PC-9 (cell line): ENCODE results near the gene NT5C2. TPM values are rescaled to one million over a fixed set of nuclear protein-coding genes. Genes with fewer than 3 reads are reported as not detected.

Experiments used
- BruUV-seq: library from RNA; stranded (reverse); fragments of 400-500 nt; replicated peaks from 2 replicates; lab custom pipeline; 2021; lab: Mats Ljungman, UMichigan
- CTCF ChIA-PET: fragments of 300-600 bp; sonication (Branson Sonifier 250); formaldehyde crosslinking; loops from one replicate; lab custom pipeline; 2022; ENCODE audit warnings: antibody characterized with exemption; lab: Charles Lee
- POLR2A ChIA-PET: fragments of 300-600 bp; sonication (Branson Sonifier 250); formaldehyde crosslinking; loops from one replicate; lab custom pipeline; 2022; ENCODE audit warnings: antibody characterized with exemption; ENCODE audit not compliant: unreplicated experiment; lab: Charles Lee
- DNase-seq, 2 experiments: peaks; one replicate each; pipeline versions ENCODE4 v3.0.0 to v3.0.0-alpha.2; 2015 to 2022; ENCODE audit warnings: mixed read lengths in 1 of 2
- H2AFZ ChIP-seq: fragments of 200-600 bp; sonication (generic); 2 replicates; pipeline ENCODE4 v1.8.1; 2017; ENCODE audit warnings: antibody characterized with exemption
- H3F3A ChIP-seq: fragments of 200-600 bp; sonication (generic); 2 replicates; pipeline ENCODE4 v1.8.1; 2017; ENCODE audit warnings: antibody characterized with exemption, mild to moderate bottlenecking, low read depth; ENCODE audit not compliant: insufficient read depth
- H3K27ac ChIP-seq: fragments of 200-600 bp; sonication (generic); 2 replicates; pipeline ENCODE4 v1.6.1; 2016; ENCODE audit warnings: mixed run types
- H3K27me3 ChIP-seq: fragments of 200-600 bp; sonication (generic); 2 replicates; pipeline ENCODE4 v1.6.1; 2016; ENCODE audit warnings: low read depth, mixed run types; ENCODE audit not compliant: insufficient read depth
- H3K36me3 ChIP-seq: fragments of 200-600 bp; sonication (generic); 2 replicates; pipeline ENCODE4 v1.6.1; 2016; ENCODE audit warnings: low read depth, mixed run types
- H3K4me1 ChIP-seq: fragments of 200-600 bp; sonication (generic); replicated peaks from 2 replicates; pipeline ENCODE4 v1.6.1; 2016; ENCODE audit warnings: mixed run types; ENCODE audit not compliant: insufficient read depth
- H3K4me2 ChIP-seq: fragments of 200-600 bp; sonication (generic); 2 replicates; pipeline ENCODE4 v1.6.1; 2017; ENCODE audit warnings: mixed run types
- H3K4me3 ChIP-seq: fragments of 200-600 bp; sonication (generic); 2 replicates; pipeline ENCODE4 v1.6.1; 2016; ENCODE audit warnings: mixed run types
- H3K79me2 ChIP-seq: fragments of 200-600 bp; sonication (generic); 2 replicates; pipeline ENCODE4 v1.6.1; 2017; ENCODE audit warnings: low read depth, mixed run types
- H3K9me2 ChIP-seq: fragments of 200-600 bp; sonication (generic); 2 replicates; pipeline ENCODE4 v1.8.1; 2017; ENCODE audit warnings: mild to moderate bottlenecking; ENCODE audit not compliant: insufficient read depth
- H3K9me3 ChIP-seq: fragments of 200-600 bp; sonication (generic); 2 replicates; pipeline ENCODE4 v1.8.1; 2016; ENCODE audit warnings: low read depth; ENCODE audit not compliant: insufficient read depth
- H4K20me1 ChIP-seq: fragments of 200-600 bp; sonication (generic); 2 replicates; pipeline ENCODE4 v1.8.1; 2017; ENCODE audit not compliant: insufficient read depth
- CTCF ChIP-seq: fragments of 200-600 bp; sonication (generic); conservative IDR thresholded peaks from 2 replicates; pipeline ENCODE4 v1.6.1; 2017; ENCODE audit warnings: mixed run types, antibody characterized with exemption, mild to moderate bottlenecking, moderate library complexity
- EZH2 ChIP-seq: fragments of 200-600 bp; sonication (generic); IDR thresholded peaks from 2 replicates; pipeline ENCODE4 v1.8.0; 2017; ENCODE audit warnings: antibody characterized with exemption, low read depth
- intact Hi-C: fragments of 100-400 bp; cut with micrococcal nuclease; formaldehyde crosslinking; loops from one replicate; pipeline ENCODE4 v1.10.0; 2022; ENCODE audit not compliant: unreplicated experiment
- total RNA-seq: library from RNA; stranded (reverse); gene quantifications from 2 replicates; pipeline ENCODE4 v1.2.3, GENCODE V29; 2021

Gene NT5C2
- total RNA-seq, 1 experiment from 2014 or later, result 67.9 TPM

GRCh38 chr10:103045961-103046360 lies 147.1 kb downstream of the NT5C2 start:
- no TSS peak for BruUV-seq
- intact Hi-C loops, result no loop called here
- POLR2A ChIA-PET, result no interaction called here

DNA sequence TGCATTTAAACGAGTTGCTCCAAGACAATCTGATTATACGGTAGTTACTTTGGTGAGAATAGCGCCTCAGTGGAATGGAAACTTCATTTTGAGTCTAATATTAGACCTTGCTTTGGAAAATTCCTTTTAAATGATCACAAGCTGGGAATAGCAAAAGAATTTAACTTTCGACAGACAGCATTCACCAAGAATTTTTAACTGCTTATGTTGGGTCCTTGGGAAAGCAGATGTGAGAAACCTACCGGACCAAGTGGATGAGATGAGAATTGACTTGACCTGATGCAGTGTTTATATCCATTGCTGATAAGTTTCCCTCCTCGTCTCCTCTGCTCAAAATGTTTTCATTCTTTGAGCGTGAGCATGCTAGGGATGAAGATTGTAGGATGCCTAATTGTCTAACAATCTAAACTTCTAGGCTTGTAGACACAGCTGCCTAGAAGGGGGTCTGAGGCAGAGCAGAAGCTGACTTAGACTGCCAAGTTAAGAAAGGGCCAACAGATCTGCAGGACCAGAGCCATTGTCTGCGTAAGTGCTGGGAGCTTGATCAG lies 148.1 kb downstream of the NT5C2 start:
- TF ChIP-seq EZH2 (no peak), CTCF (no peak)

More at GRCh38 chr10:103045961-103046360, 147.1 kb downstream of the NT5C2 start:
- no peaks in the 10 kb centered on the region for H3F3A ChIP-seq
- H3K9me3 ChIP-seq, result no peaks in the 10 kb centered on the region
- H2AFZ ChIP-seq, result no peak overlapping the region
- no peaks in the 10 kb centered on the region for H3K79me2 ChIP-seq
- H3K36me3 ChIP-seq, result no peaks in the 10 kb centered on the region
- H3K27ac ChIP-seq, result no peak overlapping the region
- TF ChIP-seq EZH2 (no peak), CTCF (no peak)
- H3K4me3 ChIP-seq, result no peak overlapping the region
- no peaks in the 10 kb centered on the region for H3K4me1 ChIP-seq
- H3K27me3 ChIP-seq, result no peaks in the 10 kb centered on the region
- no peak overlapping the region for H3K4me2 ChIP-seq
- CTCF ChIA-PET, result no interaction called here
- no peaks in the 10 kb centered on the region for H3K9me2 ChIP-seq
- no peaks in the 10 kb centered on the region for H4K20me1 ChIP-seq
- DNase-seq, result no peak

GRCh38 chr10:103042908-103043307 lies 150.2 kb downstream of the NT5C2 start:
- no peaks in the 10 kb centered on the region for H3K36me3 ChIP-seq
- no peaks in the 10 kb centered on the region for H4K20me1 ChIP-seq
- no peaks in the 10 kb centered on the region for H3K79me2 ChIP-seq
- no peak overlapping the region for H3K4me2 ChIP-seq
- BruUV-seq, result no TSS peak
- POLR2A ChIA-PET, result no interaction called here
- no peak overlapping the region for H3K4me3 ChIP-seq
- CTCF ChIA-PET, result interaction anchor here (0.6 kb wide), 1 partner anchor 77 kb away, joined by 4 read pairs; no protein-coding TSS in a partner anchor
- no peak for DNase-seq
- no peaks in the 10 kb centered on the region for H3K9me3 ChIP-seq
- H3K4me1 ChIP-seq, result no peaks in the 10 kb centered on the region
- H3K27me3 ChIP-seq, result no peaks in the 10 kb centered on the region
- no peak overlapping the region for H3K27ac ChIP-seq
- intact Hi-C loops, result no loop called here
- TF ChIP-seq EZH2, result no peak
- no peak for TF ChIP-seq CTCF
- no peak overlapping the region for H2AFZ ChIP-seq
- no peaks in the 10 kb centered on the region for H3F3A ChIP-seq
- no peaks in the 10 kb centered on the region for H3K9me2 ChIP-seq

More for the DNA sequence above, 148.1 kb downstream of the NT5C2 start:
- BruUV-seq, result no TSS peak
- Histone ChIP-seq H3K27me3 (no peaks in the 10 kb centered on the region), H3K36me3 (no peaks in the 10 kb centered on the region), H3K27ac (no peak overlapping the region), H3K9me2 (no peaks in the 10 kb centered on the region), H3K4me1 (no peaks in the 10 kb centered on the region), H4K20me1 (no peaks in the 10 kb centered on the region), H2AFZ (no peak overlapping the region), H3K79me2 (no peaks in the 10 kb centered on the region), H3K4me2 (no peak overlapping the region), H3K9me3 (no peaks in the 10 kb centered on the region), H3F3A (no peaks in the 10 kb centered on the region), H3K4me3 (no peak overlapping the region)
- POLR2A ChIA-PET, result interaction anchor here (0.5 kb wide), 1 partner anchor 185 kb away, joined by 6 read pairs; no protein-coding TSS in a partner anchor
- intact Hi-C loops, result no loop called here
- CTCF ChIA-PET, result no interaction called here
- no peak for DNase-seq
